ENCODE data around the gene NKAPL.

- TF ChIP-seq POLR2A (IDR thresholded peaks at IDR 0.05), result no peak
- TF ChIP-seq, protein P1, sequence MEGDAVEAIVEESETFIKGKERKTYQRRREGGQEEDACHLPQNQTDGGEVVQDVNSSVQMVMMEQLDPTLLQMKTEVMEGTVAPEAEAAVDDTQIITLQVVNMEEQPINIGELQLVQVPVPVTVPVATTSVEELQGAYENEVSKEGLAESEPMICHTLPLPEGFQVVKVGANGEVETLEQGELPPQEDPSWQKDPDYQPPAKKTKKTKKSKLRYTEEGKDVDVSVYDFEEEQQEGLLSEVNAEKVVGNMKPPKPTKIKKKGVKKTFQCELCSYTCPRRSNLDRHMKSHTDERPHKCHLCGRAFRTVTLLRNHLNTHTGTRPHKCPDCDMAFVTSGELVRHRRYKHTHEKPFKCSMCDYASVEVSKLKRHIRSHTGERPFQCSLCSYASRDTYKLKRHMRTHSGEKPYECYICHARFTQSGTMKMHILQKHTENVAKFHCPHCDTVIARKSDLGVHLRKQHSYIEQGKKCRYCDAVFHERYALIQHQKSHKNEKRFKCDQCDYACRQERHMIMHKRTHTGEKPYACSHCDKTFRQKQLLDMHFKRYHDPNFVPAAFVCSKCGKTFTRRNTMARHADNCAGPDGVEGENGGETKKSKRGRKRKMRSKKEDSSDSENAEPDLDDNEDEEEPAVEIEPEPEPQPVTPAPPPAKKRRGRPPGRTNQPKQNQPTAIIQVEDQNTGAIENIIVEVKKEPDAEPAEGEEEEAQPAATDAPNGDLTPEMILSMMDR (IDR thresholded peaks at IDR 0.05), result no peak
These were observed 15.2 kb upstream of the NKAPL start for GRCh38 chr6:28243946-28244345.
